K562 (cell line): ENCODE results near the gene FAM20C.

Source experiments
- CBFA2T3 ChIP-seq: fragments of 450-650 bp; IDR thresholded peaks from 2 replicates; pipeline ENCODE4 v1.6.1; 2017
- CHD4 ChIP-seq: fragments of 200-600 bp; sonication (generic); IDR thresholded peaks from 3 replicates; pipeline ENCODE4 v1.6.1; 2012; ENCODE audit warnings: low read depth, mild to moderate bottlenecking, mixed read lengths, low read length, inconsistent platforms; ENCODE audit not compliant: insufficient read depth, insufficient replicate concordance, poor library complexity, severe bottlenecking
- CTCF ChIP-seq, 3 experiments: IDR thresholded peaks in 2 of 3; conservative IDR thresholded peaks in 1 of 3; 2 replicates each; pipeline ENCODE4 v1.5.1; 2011 to 2012; ENCODE audit warnings: low read length in 3 of 3, mild to moderate bottlenecking in 3 of 3, control low read depth in 2 of 3, improper control_type of control experiment in 1 of 3, inconsistent platforms in 1 of 3, low read depth in 1 of 3, mixed read lengths in 1 of 3, moderate library complexity in 1 of 3; ENCODE audit not compliant: insufficient read depth in 2 of 3
- CXXC5 ChIP-seq: fragments of 250-450 bp; sonication (Bioruptor Pico); IDR thresholded peaks from 2 replicates; pipeline ENCODE4 v1.8.0; 2022; ENCODE audit warnings: inconsistent platforms, mild to moderate bottlenecking, moderate library complexity
- HDGF ChIP-seq: fragments of 450-650 bp; IDR thresholded peaks from 2 replicates; pipeline ENCODE4 v1.6.1; 2016
- MAFK ChIP-seq: IDR thresholded peaks from 2 replicates; pipeline ENCODE4 v1.6.1; 2011; ENCODE audit warnings: low read length, improper control_type of control experiment
- POLR2A ChIP-seq: fragments of 450-650 bp; conservative IDR thresholded peaks from 2 replicates; pipeline ENCODE4 v1.6.1; 2016
- PPARD ChIP-seq: fragments of 250-450 bp; sonication (Bioruptor Pico); IDR thresholded peaks from 2 replicates; pipeline ENCODE4 v1.8.0; 2022; ENCODE audit warnings: inconsistent platforms, mild to moderate bottlenecking, moderate library complexity
- TAF1 ChIP-seq: IDR thresholded peaks from 2 replicates; pipeline ENCODE4 v1.6.1; 2011; ENCODE audit warnings: mild to moderate bottlenecking, low read length, moderate library complexity; ENCODE audit not compliant: insufficient read depth, control insufficient read depth, severe bottlenecking; ENCODE audit errors: extremely low read depth
- TCF7L2 ChIP-seq: fragments of 150-350 bp; IDR thresholded peaks from 2 replicates; pipeline ENCODE4 v1.6.1; 2016; ENCODE audit warnings: low read depth, mild to moderate bottlenecking, low read length, moderate library complexity
- YY1 ChIP-seq, 3 experiments: IDR thresholded peaks; 2 replicates each; pipeline ENCODE4 v1.6.1; 2011; ENCODE audit warnings: low read length in 2 of 3, mild to moderate bottlenecking in 2 of 3, moderate library complexity in 2 of 3, borderline replicate concordance in 1 of 3, control low read depth in 1 of 3, low read depth in 1 of 3; ENCODE audit not compliant: insufficient read depth in 3 of 3, insufficient replicate concordance in 2 of 3, control insufficient read depth in 1 of 3, insufficient read length in 1 of 3; ENCODE audit errors: extremely low read depth in 1 of 3
- ZNF253 ChIP-seq: fragments of 250-450 bp; sonication (Bioruptor Pico); conservative IDR thresholded peaks from 2 replicates; pipeline ENCODE4 v1.6.1; 2021; ENCODE audit warnings: mild to moderate bottlenecking

- TF ChIP-seq YY1 (IDR thresholded peaks at IDR 0.05; ENCODE audit: borderline replicate concordance in 1 of 3, control insufficient read depth in 1 of 3, extremely low read depth in 1 of 3, insufficient read depth in 3 of 3, insufficient read length in 1 of 3, insufficient replicate concordance in 2 of 3, low read depth in 1 of 3, low read length in 2 of 3) (no peak), HDGF (no peak), CXXC5 (CRISPR knock-in tag) (no peak), CBFA2T3 (no peak), ZNF253 (CRISPR knock-in tag) (no peak), TAF1 (no peak), CTCF (IDR thresholded peaks at IDR 0.05 in 2 of 3, conservative IDR thresholded peaks at IDR 0.05 in 1 of 3; ENCODE audit: insufficient read depth in 2 of 3, low read depth in 1 of 3, low read length in 3 of 3) (no peak), MAFK (no peak), PPARD (CRISPR knock-in tag) (no peak), TCF7L2 (no peak), CHD4 (no peak), POLR2A (no peak)
Measured at GRCh38 chr7:188727-189500, 3.5 kb upstream of the FAM20C start.
